Epithelial cell of proximal tubule (primary cell): Measurements from ENCODE around the gene NBL1. TPM values are rescaled to one million over a fixed set of nuclear protein-coding genes. Genes with fewer than 3 reads are reported as not detected.
"Not testable (repeated sequence)": the region's sequence is repeated elsewhere in the genome, so short reads cannot be mapped to it uniquely, and the experiment has no call there.

Experiments
- DNase-seq: peaks from one replicate; pipeline ENCODE4 v3.0.0-alpha.2; 2011; ENCODE audit warnings: low read depth
- H3K4me3 ChIP-seq: 2 replicates; pipeline ENCODE4 v1.5.1; 2011; ENCODE audit warnings: low read depth, mild to moderate bottlenecking, low read length
- CTCF ChIP-seq: conservative IDR thresholded peaks from 2 replicates; pipeline ENCODE4 v1.5.1; 2012; ENCODE audit warnings: low read depth, mild to moderate bottlenecking, low read length
- total RNA-seq: library from RNA; depleted of rRNA; stranded (reverse); fragments of >200 nt; gene quantifications from 2 replicates; pipeline ENCODE4 v1.2.3, GENCODE V29; 2015

NBL1 gene
- total RNA-seq, 1 donor from 2014 or later: 64.6 TPM

GRCh38 chr1:19630720-19631395 lies 13.3 kb upstream of the NBL1 start:
- H3K4me3 ChIP-seq: no peak overlapping the region
- no peak for DNase-seq
- TF ChIP-seq CTCF: no peak

- H3K4me3 ChIP-seq: no peak overlapping the region
- DNase-seq: no peak
- TF ChIP-seq CTCF: no peak
Measured at GRCh38 chr1:19632211-19632610, 11.9 kb upstream of the NBL1 start.

GRCh38 chr1:19633106-19633505 lies 11.0 kb upstream of the NBL1 start:
- TF ChIP-seq CTCF: no peak
- no peak for DNase-seq

GRCh38 chr1:19635064-19635463 lies 9.0 kb upstream of the NBL1 start:
- not testable (repeated sequence) for H3K4me3 ChIP-seq, DNase-seq

More at GRCh38 chr1:19633106-19633505, 11.0 kb upstream of the NBL1 start:
- no peak overlapping the region for H3K4me3 ChIP-seq

- no peak for TF ChIP-seq CTCF
- DNase-seq: no peak
- H3K4me3 ChIP-seq: no peak overlapping the region
Measured at GRCh38 chr1:19635646-19636045, 8.5 kb upstream of the NBL1 start.

GRCh38 chr1:19636065-19636464 lies 8.0 kb upstream of the NBL1 start:
- DNase-seq: no peak
- TF ChIP-seq CTCF: no peak
- no peak overlapping the region for H3K4me3 ChIP-seq

- H3K4me3 ChIP-seq, DNase-seq: not testable (repeated sequence)
Measured at GRCh38 chr1:19636749-19637148, 7.4 kb upstream of the NBL1 start.

- TF ChIP-seq CTCF: no peak
- no peak for DNase-seq
- no peak overlapping the region for H3K4me3 ChIP-seq
Measured at GRCh38 chr1:19637606-19638005, 6.5 kb upstream of the NBL1 start.

GRCh38 chr1:19639228-19639627 lies 4.9 kb upstream of the NBL1 start:
- H3K4me3 ChIP-seq, DNase-seq: not testable (repeated sequence)
